Right lobe of liver (tissue), 6 donors: ENCODE measurements around the gene STK38L. TPM values are rescaled to one million over a fixed set of nuclear protein-coding genes. Genes with fewer than 3 reads are reported as not detected.

Experiments used
- ATAC-seq, 4 donors: fragments of 200-7000 bp; cut with Tn5 transposase; one replicate each; pipeline ENCODE4 v1.9.1; 2020; ENCODE audit warnings: mild to moderate bottlenecking in 4 of 4, moderate library complexity in 4 of 4
- DNase-seq, 3 donors: peaks; one replicate each; pipeline ENCODE4 v3.0.0-alpha.2; 2020
- H3K27ac ChIP-seq, 3 donors: fragments of 200-600 bp; one replicate each; pipeline ENCODE4 v1.8.0; 2022
- H3K27me3 ChIP-seq, 2 donors: fragments of 200-600 bp; one replicate each; pipeline ENCODE4 v1.8.0; 2022
- H3K36me3 ChIP-seq, 4 donors: fragments of 200-600 bp; sonication (generic) in 1 of 4; one replicate each; pipeline versions ENCODE4 v1.5.1 to v1.8.0; 2017 to 2022; ENCODE audit warnings: control low read depth in 1 of 4
- H3K4me1 ChIP-seq, 4 donors: fragments of 200-600 bp; sonication (generic) in 1 of 4; one replicate each; pipeline versions ENCODE4 v1.5.1 to v1.8.0; 2017 to 2022; ENCODE audit warnings: control low read depth in 1 of 4
- H3K4me3 ChIP-seq, 3 donors: fragments of 200-600 bp; one replicate each; pipeline ENCODE4 v1.8.0; 2022
- H3K9me3 ChIP-seq, 4 donors: fragments of 200-600 bp; sonication (generic) in 1 of 4; one replicate each; pipeline versions ENCODE4 v1.5.1 to v1.8.0; 2017 to 2022; ENCODE audit warnings: control low read depth in 1 of 4
- POLR2A ChIP-seq: fragments of 450-650 bp; IDR thresholded peaks from one replicate; pipeline ENCODE4 v1.6.1; 2017; ENCODE audit warnings: antibody characterized with exemption, mild to moderate bottlenecking
- WGBS: methylation state at CpG from one replicate; pipeline ENCODE4 v1.1.6; 2018; ENCODE audit warnings: low coverage, low lambda C conversion rate; ENCODE audit not compliant: insufficient coverage; ENCODE audit errors: missing lambda C conversion rate; 5-methylcytosine and 5-hydroxymethylcytosine counted together
- intact Hi-C, 2 donors: fragments of 100-400 bp; cut with DNase I; formaldehyde crosslinking; loops; one replicate each; pipeline versions ENCODE4 v1.11.2 to v1.14.1; 2022
- total RNA-seq, 6 experiments: library from RNA; depleted of rRNA in 2 of 6; stranded (reverse); fragments of >200 nt in 2 of 6; fragmentation: NEBNext Ultra II Directional in 3 of 6; extraction: Animal tissue kit (Norgen Biotek cat#: 25700) in 3 of 6; gene quantifications; one replicate each; pipeline versions ENCODE4 v1.1.0 to v1.2.4, GENCODE V29; 2016 to 2023
- TF ChIP-seq, protein P1 (sequence below), 4 donors: fragments of 200-600 bp in 3 of 4; fragments of 450-650 bp in 1 of 4; IDR thresholded peaks; one replicate each; pipeline versions ENCODE4 v1.5.1 to v1.8.0; 2016 to 2022; ENCODE audit warnings: antibody characterized with exemption in 4 of 4, mild to moderate bottlenecking in 2 of 4
- donor health status: DM: no; HTN: yes; CAD: no.
- donor health status: DM: no; HTN: no; CAD: no.
- donor health status: DM: no; HTN: no; CAD: no.
- donor health status: DM: no; HTN: yes; CAD: no.
- donor health status: DM: no; HTN: yes; CAD: no.

Gene STK38L
- total RNA-seq, 6 experiments from 2014 or later, result 6.0 to 18.1 (median 7.3) TPM

DNA sequence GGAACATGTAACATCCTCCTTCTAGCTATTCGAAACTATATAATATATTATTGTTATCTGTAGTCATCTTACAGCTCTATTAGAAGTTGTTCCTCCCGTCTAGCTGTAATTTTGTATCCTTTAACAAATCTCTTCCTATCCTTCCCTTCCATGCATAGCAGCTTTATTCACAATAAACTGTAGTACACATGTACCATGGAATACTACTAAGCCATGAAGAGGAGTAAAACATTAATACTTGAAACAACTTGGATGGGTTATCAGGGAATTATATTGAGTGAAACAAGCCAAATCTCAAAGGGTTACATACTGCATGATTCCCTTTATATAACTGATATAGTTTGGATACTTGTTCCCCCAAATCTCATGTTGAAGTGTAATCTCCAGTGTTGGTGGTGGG lies 33.9 kb upstream of the STK38L start:
- ATAC-seq (no peak), DNase-seq (no peak)
- no peaks in the 10 kb centered on the region for H3K9me3 ChIP-seq
- TF ChIP-seq POLR2A, result no peak
- TF ChIP-seq, protein P1, sequence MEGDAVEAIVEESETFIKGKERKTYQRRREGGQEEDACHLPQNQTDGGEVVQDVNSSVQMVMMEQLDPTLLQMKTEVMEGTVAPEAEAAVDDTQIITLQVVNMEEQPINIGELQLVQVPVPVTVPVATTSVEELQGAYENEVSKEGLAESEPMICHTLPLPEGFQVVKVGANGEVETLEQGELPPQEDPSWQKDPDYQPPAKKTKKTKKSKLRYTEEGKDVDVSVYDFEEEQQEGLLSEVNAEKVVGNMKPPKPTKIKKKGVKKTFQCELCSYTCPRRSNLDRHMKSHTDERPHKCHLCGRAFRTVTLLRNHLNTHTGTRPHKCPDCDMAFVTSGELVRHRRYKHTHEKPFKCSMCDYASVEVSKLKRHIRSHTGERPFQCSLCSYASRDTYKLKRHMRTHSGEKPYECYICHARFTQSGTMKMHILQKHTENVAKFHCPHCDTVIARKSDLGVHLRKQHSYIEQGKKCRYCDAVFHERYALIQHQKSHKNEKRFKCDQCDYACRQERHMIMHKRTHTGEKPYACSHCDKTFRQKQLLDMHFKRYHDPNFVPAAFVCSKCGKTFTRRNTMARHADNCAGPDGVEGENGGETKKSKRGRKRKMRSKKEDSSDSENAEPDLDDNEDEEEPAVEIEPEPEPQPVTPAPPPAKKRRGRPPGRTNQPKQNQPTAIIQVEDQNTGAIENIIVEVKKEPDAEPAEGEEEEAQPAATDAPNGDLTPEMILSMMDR (IDR thresholded peaks at IDR 0.05), result no peak
- peaks cover 0 to 22% (median 4%) of the 10 kb centered on the region in 4 donors for H3K4me1 ChIP-seq
- no peaks in the 10 kb centered on the region for H3K36me3 ChIP-seq
- no peak overlapping the region for H3K27ac ChIP-seq
- 87% methylated on average over 2 of the region's 2 CpGs for WGBS
- intact Hi-C loops, result no loop called here
- no peak overlapping the region for H3K4me3 ChIP-seq
- no peaks in the 10 kb centered on the region for H3K27me3 ChIP-seq

DNA sequence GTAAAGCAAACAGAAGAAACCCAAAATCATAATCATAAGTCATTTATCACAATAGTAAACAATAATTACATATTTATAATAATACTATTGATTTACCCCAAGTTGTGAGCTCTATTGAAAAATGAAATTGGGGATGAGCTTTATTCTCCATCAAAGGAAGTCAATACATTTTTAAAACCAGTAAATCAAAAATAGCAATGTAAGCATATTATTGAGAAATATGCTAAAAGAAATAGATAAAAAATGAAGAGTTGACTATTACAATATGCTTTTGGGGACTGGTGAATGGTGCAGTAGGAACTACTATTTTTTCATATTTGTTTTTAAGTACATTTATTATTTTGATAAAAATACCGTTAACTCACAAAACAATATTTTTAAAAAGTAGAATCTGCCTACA lies 31.2 kb upstream of the STK38L start:
- H3K9me3 ChIP-seq, result no peaks in the 10 kb centered on the region
- DNase-seq (no peak), ATAC-seq (no peak)
- intact Hi-C loops, result no loop called here
- WGBS, result 45% methylated on average over 1 of the region's 1 CpG
- TF ChIP-seq POLR2A, result no peak
- TF ChIP-seq, protein P1 (IDR thresholded peaks at IDR 0.05), result no peak
- no peaks in the 10 kb centered on the region for H3K36me3 ChIP-seq
- peak overlapping the region in 2 of 3 donors; percentile 84 to 86 for H3K27ac ChIP-seq
- H3K4me3 ChIP-seq, result peak overlapping the region in 1 of 3 donors; percentile 14
- H3K4me1 ChIP-seq, result peaks cover 0 to 23% (median 4%) of the 10 kb centered on the region in 4 donors
- no peaks in the 10 kb centered on the region for H3K27me3 ChIP-seq

DNA sequence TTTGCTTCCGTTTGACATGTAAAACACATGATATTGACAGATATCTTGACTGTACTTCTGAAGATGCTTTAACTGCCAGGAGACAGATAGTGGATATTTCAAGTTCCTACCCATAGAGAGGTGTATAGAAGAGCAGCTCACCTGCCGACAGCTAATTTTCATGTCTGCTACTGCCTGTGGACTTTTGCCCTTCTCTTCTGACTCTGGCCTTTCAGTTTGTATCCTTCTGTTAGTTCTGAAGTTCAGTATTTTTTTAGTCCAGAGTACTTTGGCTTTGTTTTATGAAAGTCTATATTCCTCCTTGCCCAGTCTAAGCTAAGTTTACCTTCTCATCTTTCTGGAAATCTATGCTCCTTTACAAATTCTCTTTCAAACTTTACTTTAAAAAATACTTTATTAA lies 30.8 kb upstream of the STK38L start:
- TF ChIP-seq, protein P1 (IDR thresholded peaks at IDR 0.05), result no peak
- TF ChIP-seq POLR2A, result no peak
- ATAC-seq (peak; percentile 74 to 87 (median 84)), DNase-seq (no peak)
- 24% methylated on average over 2 of the region's 2 CpGs for WGBS
- Histone ChIP-seq H3K36me3 (no peaks in the 10 kb centered on the region), H3K9me3 (no peaks in the 10 kb centered on the region), H3K4me1 (peaks cover 0 to 23% (median 4%) of the 10 kb centered on the region in 4 donors), H3K4me3 (peak overlapping the region in 1 of 3 donors; percentile 14), H3K27me3 (no peaks in the 10 kb centered on the region), H3K27ac (peak overlapping the region; percentile 59 to 86 (median 84))
- intact Hi-C loops, result no loop called here

DNA sequence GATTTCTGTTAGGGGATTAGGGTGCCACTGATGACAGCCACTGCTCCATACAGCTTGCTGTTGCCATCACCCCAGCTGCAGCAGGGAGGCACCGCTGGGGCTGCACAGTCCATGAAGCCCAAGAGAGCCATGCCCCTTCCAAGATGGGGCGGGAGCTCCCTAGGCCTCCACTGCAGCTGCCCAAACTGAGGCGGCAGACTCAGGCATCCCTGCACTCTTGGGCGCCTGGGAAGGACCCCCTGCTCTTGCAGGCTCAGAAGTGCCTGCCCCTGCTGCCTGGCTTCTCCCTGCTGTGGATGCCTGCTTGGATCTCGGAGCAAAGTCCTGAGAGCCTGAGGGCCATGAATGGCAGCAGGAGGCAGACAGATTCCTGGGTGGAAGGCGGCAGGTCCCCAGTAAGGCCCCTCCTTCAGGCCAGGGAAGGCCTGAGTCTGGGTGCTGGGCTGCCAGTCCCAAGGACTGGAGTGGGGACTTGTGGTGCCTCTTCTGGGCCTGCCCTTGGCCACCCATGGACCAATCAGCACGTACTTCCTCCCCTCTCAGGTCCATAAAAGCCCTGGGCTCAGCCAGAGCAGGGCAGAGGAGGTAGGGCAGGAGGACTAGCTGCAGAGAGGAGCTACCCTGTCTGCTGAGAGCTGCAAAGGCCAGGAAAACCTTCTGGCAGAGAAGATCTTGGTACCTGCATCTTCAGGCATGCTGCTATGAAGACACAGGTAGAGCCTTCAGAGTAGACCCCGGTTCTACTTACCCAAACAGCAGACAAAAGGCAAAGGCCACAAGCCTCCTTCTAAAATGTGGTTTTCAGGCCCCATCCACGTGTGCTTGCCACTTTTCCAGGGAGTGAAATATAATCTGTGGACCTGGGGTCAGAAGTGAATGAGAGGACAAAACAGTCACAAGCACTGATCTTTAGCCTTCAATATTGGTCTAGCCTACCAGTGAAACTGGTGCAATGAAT lies 30.0 kb upstream of the STK38L start:
- ATAC-seq (peak; percentile 78 to 84 (median 82)), DNase-seq (peak; percentile 30 to 67 (median 65))
- peak overlapping the region; percentile 59 to 86 (median 84) for H3K27ac ChIP-seq
- peak overlapping the region in 1 of 3 donors; percentile 14 for H3K4me3 ChIP-seq
- TF ChIP-seq, protein P1 (IDR thresholded peaks at IDR 0.05), result no peak
- peak; percentile 63 for TF ChIP-seq POLR2A
- peaks cover 0 to 23% (median 4%) of the 10 kb centered on the region in 4 donors for H3K4me1 ChIP-seq
- WGBS, result 62% methylated on average over 3 of the region's 9 CpGs
- intact Hi-C loops, result no loop called here
- no peaks in the 10 kb centered on the region for H3K9me3 ChIP-seq
- H3K27me3 ChIP-seq, result no peaks in the 10 kb centered on the region
- no peaks in the 10 kb centered on the region for H3K36me3 ChIP-seq
